HG03064 (cell line): ENCODE measurements around the gene GLUL.

Source experiments
- ATAC-seq: cut with Tn5 transposase; IDR thresholded peaks from one replicate; pipeline ENCODE4 v1.9.1; 2021; ENCODE audit warnings: low read depth; ENCODE audit not compliant: unreplicated experiment

GLUL gene

DNA sequence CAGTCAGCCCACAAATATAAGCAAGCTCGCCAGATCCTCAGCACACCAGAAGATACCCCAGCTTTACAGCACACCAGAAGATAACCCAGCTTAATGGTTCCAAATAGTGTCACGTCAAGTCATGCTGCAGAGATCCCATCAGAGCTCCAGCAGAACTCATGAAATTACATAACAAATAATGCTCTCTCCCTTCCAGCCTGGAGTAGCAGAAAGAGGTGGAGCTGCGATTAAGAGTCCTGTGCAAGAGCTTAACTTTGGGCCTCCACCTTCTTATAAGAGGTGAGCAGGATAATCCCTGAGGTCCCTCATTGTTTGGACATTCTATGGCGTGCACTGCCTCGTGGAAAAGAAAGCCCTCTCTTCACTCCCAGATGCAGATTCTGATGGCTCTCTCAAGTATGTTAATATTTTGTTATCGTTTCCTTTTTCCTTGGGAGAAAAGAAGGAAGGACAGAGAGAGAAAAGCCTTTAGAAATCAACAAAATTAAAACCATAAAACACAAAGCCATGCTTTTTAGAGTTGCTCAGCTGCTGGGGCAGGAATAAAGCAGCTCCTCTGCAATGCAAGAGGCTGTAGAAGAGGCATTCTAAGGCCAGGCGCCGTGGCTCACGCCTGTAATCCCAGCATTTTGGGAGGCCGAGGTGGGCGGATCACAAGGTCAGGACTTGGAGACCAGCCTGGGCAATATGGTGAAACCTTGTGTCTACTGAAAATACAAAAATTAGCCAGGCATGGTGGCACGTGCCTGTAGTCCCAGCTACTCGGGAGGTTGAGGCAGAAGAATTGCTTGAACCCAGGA, 59.1 kb downstream of the GLUL start:
- ATAC-seq = no peak
